ENCODE results near the gene LENG9.

DNA sequence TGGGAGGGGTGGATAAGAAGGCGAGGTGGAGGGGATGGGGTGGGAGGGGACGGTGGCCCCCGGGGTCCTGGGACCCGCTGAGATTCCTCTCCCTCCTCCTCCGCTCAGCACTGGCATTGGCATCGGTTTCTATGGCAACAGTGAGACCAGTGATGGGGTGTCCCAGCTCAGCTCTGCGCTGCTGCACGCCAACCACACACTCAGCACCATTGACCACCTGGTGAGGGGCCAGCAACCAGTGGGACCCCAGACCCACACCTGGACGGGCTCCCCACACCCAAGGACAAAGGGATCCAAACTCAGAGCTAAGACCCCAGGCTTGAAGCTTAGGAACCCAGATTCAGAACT lies 42.4 kb downstream of the LENG9 start:
- TF ChIP-seq, protein P1, sequence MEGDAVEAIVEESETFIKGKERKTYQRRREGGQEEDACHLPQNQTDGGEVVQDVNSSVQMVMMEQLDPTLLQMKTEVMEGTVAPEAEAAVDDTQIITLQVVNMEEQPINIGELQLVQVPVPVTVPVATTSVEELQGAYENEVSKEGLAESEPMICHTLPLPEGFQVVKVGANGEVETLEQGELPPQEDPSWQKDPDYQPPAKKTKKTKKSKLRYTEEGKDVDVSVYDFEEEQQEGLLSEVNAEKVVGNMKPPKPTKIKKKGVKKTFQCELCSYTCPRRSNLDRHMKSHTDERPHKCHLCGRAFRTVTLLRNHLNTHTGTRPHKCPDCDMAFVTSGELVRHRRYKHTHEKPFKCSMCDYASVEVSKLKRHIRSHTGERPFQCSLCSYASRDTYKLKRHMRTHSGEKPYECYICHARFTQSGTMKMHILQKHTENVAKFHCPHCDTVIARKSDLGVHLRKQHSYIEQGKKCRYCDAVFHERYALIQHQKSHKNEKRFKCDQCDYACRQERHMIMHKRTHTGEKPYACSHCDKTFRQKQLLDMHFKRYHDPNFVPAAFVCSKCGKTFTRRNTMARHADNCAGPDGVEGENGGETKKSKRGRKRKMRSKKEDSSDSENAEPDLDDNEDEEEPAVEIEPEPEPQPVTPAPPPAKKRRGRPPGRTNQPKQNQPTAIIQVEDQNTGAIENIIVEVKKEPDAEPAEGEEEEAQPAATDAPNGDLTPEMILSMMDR (IDR thresholded peaks at IDR 0.05), result no peak
- no peak for TF ChIP-seq SIN3A (IDR thresholded peaks at IDR 0.05; ENCODE audit: borderline replicate concordance, insufficient read depth, low read depth, low read length)
- TF ChIP-seq TCF7L2 (IDR thresholded peaks at IDR 0.05; ENCODE audit: low read depth, low read length), result no peak

All from Panc1 (cell line).